Osteocyte (in vitro differentiated cells): ENCODE results near the gene VN1R4. TPM values are rescaled to one million over a fixed set of nuclear protein-coding genes. Genes with fewer than 3 reads are reported as not detected.
"Not testable (repeated sequence)": the region's sequence is repeated elsewhere in the genome, so short reads cannot be mapped to it uniquely, and the experiment has no call there.

Experiments
- DNase-seq: peaks from one replicate; pipeline ENCODE4 v3.0.0; 2021; ENCODE audit warnings: mixed read lengths; ENCODE audit not compliant: unreplicated experiment; ENCODE audit errors: extremely low spot score
- H3K27ac Mint-ChIP-seq: one replicate; pipeline ENCODE4 v1.8.0; 2021; ENCODE audit warnings: mild to moderate bottlenecking, mixed read lengths; ENCODE audit not compliant: unreplicated experiment
- H3K27me3 Mint-ChIP-seq: one replicate; pipeline ENCODE4 v1.8.0; 2021; ENCODE audit warnings: mixed read lengths; ENCODE audit not compliant: unreplicated experiment
- H3K36me3 Mint-ChIP-seq: one replicate; pipeline ENCODE4 v1.8.0; 2021; ENCODE audit warnings: mixed read lengths; ENCODE audit not compliant: unreplicated experiment
- H3K4me1 Mint-ChIP-seq: one replicate; pipeline ENCODE4 v1.8.0; 2021; ENCODE audit warnings: mixed read lengths; ENCODE audit not compliant: unreplicated experiment
- H3K4me3 Mint-ChIP-seq: one replicate; pipeline ENCODE4 v1.8.0; 2021; ENCODE audit warnings: mild to moderate bottlenecking, moderate library complexity, mixed read lengths; ENCODE audit not compliant: unreplicated experiment
- H3K9me3 Mint-ChIP-seq: one replicate; pipeline ENCODE4 v1.8.0; 2021; ENCODE audit warnings: mixed read lengths; ENCODE audit not compliant: unreplicated experiment
- long read RNA-seq: library from polyadenylated mRNA; unstranded; transcript quantifications from one replicate; pipeline ENCODE4 v2.0.0, GENCODE V29; 2021
- total RNA-seq: library from RNA; stranded (reverse); gene quantifications from 2 replicates; pipeline ENCODE4 v1.2.1, GENCODE V29; 2021
- TF ChIP-seq, protein P1 (sequence below): fragments of 200-600 bp; sonication (generic); IDR thresholded peaks from 2 replicates; pipeline ENCODE4 v1.5.0; 2021; ENCODE audit warnings: antibody characterized with exemption, mild to moderate bottlenecking, moderate library complexity

The VN1R4 gene
- total RNA-seq: not detected in 2 replicates
- long read RNA-seq: 0 reads

GRCh38 chr19:53267623-53268022, at the start of gene VN1R4:
TSS of gene VN1R4 (minus strand) at chr19:53267723. CDS start at chr19:53267665, 58 bp downstream.
- H3K4me3 Mint-ChIP-seq, H3K27ac Mint-ChIP-seq, H3K36me3 Mint-ChIP-seq, H3K27me3 Mint-ChIP-seq, H3K4me1 Mint-ChIP-seq, DNase-seq: not testable (repeated sequence)
- H3K9me3 Mint-ChIP-seq: peaks cover 52% of the 10 kb centered on the region

GRCh38 chr19:53311897-53312296, 44.4 kb upstream of the VN1R4 start:
- DNase-seq: no peak
- Mint-ChIP-seq H3K4me3 (no peak overlapping the region), H3K27me3 (no peaks in the 10 kb centered on the region), H3K4me1 (no peaks in the 10 kb centered on the region), H3K36me3 (no peaks in the 10 kb centered on the region), H3K9me3 (peaks cover 35% of the 10 kb centered on the region), H3K27ac (no peak overlapping the region)
- TF ChIP-seq, protein P1, sequence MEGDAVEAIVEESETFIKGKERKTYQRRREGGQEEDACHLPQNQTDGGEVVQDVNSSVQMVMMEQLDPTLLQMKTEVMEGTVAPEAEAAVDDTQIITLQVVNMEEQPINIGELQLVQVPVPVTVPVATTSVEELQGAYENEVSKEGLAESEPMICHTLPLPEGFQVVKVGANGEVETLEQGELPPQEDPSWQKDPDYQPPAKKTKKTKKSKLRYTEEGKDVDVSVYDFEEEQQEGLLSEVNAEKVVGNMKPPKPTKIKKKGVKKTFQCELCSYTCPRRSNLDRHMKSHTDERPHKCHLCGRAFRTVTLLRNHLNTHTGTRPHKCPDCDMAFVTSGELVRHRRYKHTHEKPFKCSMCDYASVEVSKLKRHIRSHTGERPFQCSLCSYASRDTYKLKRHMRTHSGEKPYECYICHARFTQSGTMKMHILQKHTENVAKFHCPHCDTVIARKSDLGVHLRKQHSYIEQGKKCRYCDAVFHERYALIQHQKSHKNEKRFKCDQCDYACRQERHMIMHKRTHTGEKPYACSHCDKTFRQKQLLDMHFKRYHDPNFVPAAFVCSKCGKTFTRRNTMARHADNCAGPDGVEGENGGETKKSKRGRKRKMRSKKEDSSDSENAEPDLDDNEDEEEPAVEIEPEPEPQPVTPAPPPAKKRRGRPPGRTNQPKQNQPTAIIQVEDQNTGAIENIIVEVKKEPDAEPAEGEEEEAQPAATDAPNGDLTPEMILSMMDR: no peak

GRCh38 chr19:53311044-53311443, 43.5 kb upstream of the VN1R4 start:
- peaks cover 38% of the 10 kb centered on the region for H3K9me3 Mint-ChIP-seq
- no peak overlapping the region for H3K4me3 Mint-ChIP-seq
- DNase-seq: peak; percentile 57
- TF ChIP-seq, protein P1: no peak
- H3K36me3 Mint-ChIP-seq: no peaks in the 10 kb centered on the region
- H3K4me1 Mint-ChIP-seq: no peaks in the 10 kb centered on the region
- no peaks in the 10 kb centered on the region for H3K27me3 Mint-ChIP-seq
- no peak overlapping the region for H3K27ac Mint-ChIP-seq

DNA sequence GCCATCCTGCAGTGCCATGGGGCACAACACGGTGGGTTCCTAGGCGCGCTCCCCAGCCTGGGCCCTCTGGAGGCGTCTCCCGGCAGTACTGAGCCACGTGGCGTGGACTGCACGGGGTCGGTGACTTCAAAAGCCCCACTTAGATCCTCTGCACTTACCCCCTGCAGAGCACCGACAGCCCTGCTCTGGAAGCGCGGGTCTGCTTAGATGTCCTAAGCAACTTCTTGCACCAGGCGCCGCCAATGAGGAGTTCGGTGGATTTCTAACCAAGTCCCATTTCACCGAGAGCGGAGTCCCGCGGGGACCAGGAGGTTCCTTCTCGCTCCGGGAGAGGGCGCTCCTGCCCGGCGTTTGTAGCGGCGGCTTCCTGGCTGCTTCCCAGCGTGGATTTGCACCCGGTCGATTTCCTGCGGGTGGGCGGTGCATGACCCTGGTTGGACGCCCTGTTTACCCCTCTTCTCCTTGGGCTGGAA, 40.9 kb upstream of the VN1R4 start:
- H3K27ac Mint-ChIP-seq: no peak overlapping the region
- no peaks in the 10 kb centered on the region for H3K36me3 Mint-ChIP-seq
- DNase-seq: peak; percentile 80
- H3K27me3 Mint-ChIP-seq: no peaks in the 10 kb centered on the region
- H3K9me3 Mint-ChIP-seq: peaks cover 47% of the 10 kb centered on the region
- TF ChIP-seq, protein P1: no peak
- no peaks in the 10 kb centered on the region for H3K4me1 Mint-ChIP-seq
- H3K4me3 Mint-ChIP-seq: no peak overlapping the region

DNA sequence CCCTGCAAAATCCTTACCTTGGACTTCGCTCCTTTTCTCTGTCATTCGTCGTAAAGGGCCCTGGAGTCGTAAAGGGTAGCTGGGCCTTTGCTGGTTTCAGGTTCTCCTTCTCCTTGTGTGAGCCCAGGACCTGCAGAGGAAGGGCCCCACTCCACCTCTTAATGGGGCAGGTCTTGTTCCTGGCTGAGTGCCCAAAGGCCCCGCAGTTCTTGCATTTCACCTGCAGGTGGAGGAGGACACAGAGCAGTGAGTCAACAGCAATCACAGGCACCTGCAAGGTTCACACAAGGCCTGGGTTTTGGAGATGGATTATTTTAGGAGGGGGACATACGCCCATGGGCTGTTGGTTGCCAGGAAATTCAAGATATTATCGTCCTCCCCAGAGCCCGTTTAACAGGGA, 33.8 kb upstream of the VN1R4 start:
- DNase-seq, H3K27me3 Mint-ChIP-seq, H3K4me1 Mint-ChIP-seq, H3K27ac Mint-ChIP-seq, H3K36me3 Mint-ChIP-seq, H3K4me3 Mint-ChIP-seq: not testable (repeated sequence)
- peaks cover 23% of the 10 kb centered on the region for H3K9me3 Mint-ChIP-seq

GRCh38 chr19:53294786-53295441, 27.4 kb upstream of the VN1R4 start:
- H3K9me3 Mint-ChIP-seq: peaks cover 43% of the 10 kb centered on the region
- peak; percentile 30 for DNase-seq
- H3K36me3 Mint-ChIP-seq: no peaks in the 10 kb centered on the region
- no peak overlapping the region for H3K27ac Mint-ChIP-seq
- H3K4me1 Mint-ChIP-seq: no peaks in the 10 kb centered on the region
- H3K27me3 Mint-ChIP-seq: no peaks in the 10 kb centered on the region
- no peak overlapping the region for H3K4me3 Mint-ChIP-seq
- TF ChIP-seq, protein P1: no peak
